WTC11 (cell line): ENCODE measurements around the gene OGT.
"Not testable (repeated sequence)": the region's sequence is repeated elsewhere in the genome, so short reads cannot be mapped to it uniquely, and the experiment has no call there.

ENCODE experiments used
- CTCF ChIP-seq: fragments of 200-600 bp; IDR thresholded peaks from 2 replicates; pipeline ENCODE4 v1.8.0; 2022; ENCODE audit warnings: antibody characterized with exemption
- SP1 ChIP-seq: sonication (generic); formaldehyde crosslinking; conservative IDR thresholded peaks from 2 replicates; pipeline ENCODE4 v1.8.1; 2022; ENCODE audit warnings: missing genetic modification reagents
- USF1 ChIP-seq: sonication (generic); formaldehyde crosslinking; IDR thresholded peaks from 2 replicates; pipeline ENCODE4 v1.8.0; 2022; ENCODE audit warnings: mild to moderate bottlenecking, missing genetic modification reagents

- TF ChIP-seq USF1; SP1 (CRISPR knock-in tag); CTCF: not testable (repeated sequence)
Measured at GRCh38 chrX:71502080-71502479, 30.8 kb upstream of the OGT start.
